Ovary (tissue), 3 donors: ENCODE measurements around the gene EXOG.

ENCODE experiments used
- EP300 ChIP-seq: sonication (generic); formaldehyde crosslinking; IDR thresholded peaks from one replicate; pipeline ENCODE4 v1.6.1; 2017; ENCODE audit warnings: antibody characterized with exemption
- TF ChIP-seq, protein P1 (sequence below), 3 donors: fragments of 450-650 bp in 2 of 3; fragments of 200-600 bp in 1 of 3; IDR thresholded peaks; one replicate each; pipeline versions ENCODE4 v1.5.1 to v1.8.0; 2016 to 2022; ENCODE audit warnings: antibody characterized with exemption in 3 of 3, mild to moderate bottlenecking in 1 of 3
- donor health status: DM: no; HTN: no; CAD: no.

DNA sequence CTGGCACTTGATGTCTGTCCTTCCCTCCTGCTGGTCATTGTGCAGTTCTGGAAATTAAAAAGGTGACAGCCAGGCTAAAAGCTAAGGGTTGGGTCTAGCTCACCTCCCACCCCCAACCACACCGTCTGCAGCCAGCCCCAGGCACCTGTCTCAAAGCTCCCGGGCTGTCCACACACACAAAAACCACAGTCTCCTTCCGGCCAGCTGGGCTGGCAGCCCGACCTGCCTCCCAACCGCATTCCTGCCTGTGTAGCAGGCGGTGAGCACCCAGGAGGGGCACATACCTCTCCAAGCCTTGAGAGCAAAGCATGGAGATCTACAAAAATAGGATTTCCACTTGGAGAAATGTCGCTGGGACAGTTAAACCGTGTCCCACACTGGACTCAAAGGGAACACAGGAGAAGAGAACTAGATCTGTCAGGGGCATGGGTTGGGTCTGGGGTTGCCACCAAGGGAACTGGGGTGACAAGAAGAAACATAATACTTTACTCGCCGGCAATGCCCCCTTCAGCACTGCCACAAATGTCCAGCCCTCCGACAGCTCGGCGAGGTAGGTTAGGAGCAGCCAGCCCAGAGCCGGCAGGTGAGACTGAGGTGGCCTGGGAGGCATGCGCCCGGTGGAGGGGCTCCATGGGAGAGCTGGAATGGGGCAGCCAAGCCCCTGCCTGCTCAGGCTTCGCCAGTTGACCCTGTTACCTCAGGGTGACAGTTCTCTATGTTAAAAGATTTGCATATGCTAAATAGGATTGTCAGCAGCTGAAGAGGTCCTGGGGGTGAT, 52.2 kb downstream of the EXOG start:
- TF ChIP-seq, protein P1, sequence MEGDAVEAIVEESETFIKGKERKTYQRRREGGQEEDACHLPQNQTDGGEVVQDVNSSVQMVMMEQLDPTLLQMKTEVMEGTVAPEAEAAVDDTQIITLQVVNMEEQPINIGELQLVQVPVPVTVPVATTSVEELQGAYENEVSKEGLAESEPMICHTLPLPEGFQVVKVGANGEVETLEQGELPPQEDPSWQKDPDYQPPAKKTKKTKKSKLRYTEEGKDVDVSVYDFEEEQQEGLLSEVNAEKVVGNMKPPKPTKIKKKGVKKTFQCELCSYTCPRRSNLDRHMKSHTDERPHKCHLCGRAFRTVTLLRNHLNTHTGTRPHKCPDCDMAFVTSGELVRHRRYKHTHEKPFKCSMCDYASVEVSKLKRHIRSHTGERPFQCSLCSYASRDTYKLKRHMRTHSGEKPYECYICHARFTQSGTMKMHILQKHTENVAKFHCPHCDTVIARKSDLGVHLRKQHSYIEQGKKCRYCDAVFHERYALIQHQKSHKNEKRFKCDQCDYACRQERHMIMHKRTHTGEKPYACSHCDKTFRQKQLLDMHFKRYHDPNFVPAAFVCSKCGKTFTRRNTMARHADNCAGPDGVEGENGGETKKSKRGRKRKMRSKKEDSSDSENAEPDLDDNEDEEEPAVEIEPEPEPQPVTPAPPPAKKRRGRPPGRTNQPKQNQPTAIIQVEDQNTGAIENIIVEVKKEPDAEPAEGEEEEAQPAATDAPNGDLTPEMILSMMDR (IDR thresholded peaks at IDR 0.05), result no peak
- no peak for TF ChIP-seq EP300
